Measurements from ENCODE around the gene FRMD6.

Gene FRMD6

GRCh38 chr14:51776102-51776894 is 124.6 kb downstream of the FRMD6 start:
- DNase-seq (ENCODE audit: low read depth in 2 of 2) = no peak

GRCh38 chr14:51780006-51780692 is 128.4 kb downstream of the FRMD6 start:
- peak; percentile 47 to 49 for DNase-seq (ENCODE audit: low read depth in 2 of 2)
